CD4-positive, alpha-beta T cell (primary cell): ENCODE results near the gene CDK17. TPM values are rescaled to one million over a fixed set of nuclear protein-coding genes. Genes with fewer than 3 reads are reported as not detected.

Experiments
- ATAC-seq: fragments of 200-7000 bp; cut with Tn5 transposase; one replicate; pipeline ENCODE4 v1.10.0; 2022; ENCODE audit warnings: mild to moderate bottlenecking; ENCODE audit not compliant: poor library complexity
- CTCF ChIA-PET: fragments of 350-600 bp; sonication (Branson Sonifier 250); formaldehyde crosslinking; loops from one replicate; lab custom pipeline; 2021; ENCODE audit warnings: antibody characterized with exemption, inconsistent platforms; lab: Charles Lee
- POLR2A ChIA-PET: fragments of 350-600 bp; sonication (Branson Sonifier 250); formaldehyde crosslinking; loops from one replicate; lab custom pipeline; 2021; ENCODE audit warnings: antibody characterized with exemption, inconsistent platforms; lab: Charles Lee
- DNase-seq, 14 experiments: peaks; one replicate each; pipeline ENCODE4 v3.0.0-alpha.2; 2013 to 2020; ENCODE audit warnings: mixed read lengths in 2 of 14
- H3K27ac ChIP-seq, 2 donors: one replicate each; pipeline versions ENCODE4 v1.5.1 to v1.7.0; 2013; ENCODE audit warnings: low read length in 2 of 2, low read depth in 1 of 2, mild to moderate bottlenecking in 1 of 2
- H3K27me3 ChIP-seq, 2 experiments: 1 replicate in 1 of 2; 2 replicates in 1 of 2; pipeline versions ENCODE4 v1.6.1 to v1.7.0; 2013; ENCODE audit warnings: low read length in 2 of 2, control low read depth in 1 of 2, mild to moderate bottlenecking in 1 of 2, moderate library complexity in 1 of 2; ENCODE audit not compliant: insufficient read depth in 2 of 2, control insufficient read depth in 1 of 2
- H3K36me3 ChIP-seq: one replicate; pipeline ENCODE4 v1.6.1; 2013; ENCODE audit warnings: low read length, control low read depth; ENCODE audit not compliant: insufficient read depth
- H3K4me1 ChIP-seq: one replicate; pipeline ENCODE4 v1.6.1; 2013; ENCODE audit warnings: low read length, control low read depth; ENCODE audit not compliant: insufficient read depth
- H3K4me3 ChIP-seq: one replicate; pipeline ENCODE4 v1.5.1; 2013; ENCODE audit warnings: mild to moderate bottlenecking, low read length, moderate library complexity
- H3K9me3 ChIP-seq, 2 experiments: 1 replicate in 1 of 2; 2 replicates in 1 of 2; pipeline versions ENCODE4 v1.6.1 to v1.7.0; 2013; ENCODE audit warnings: low read length in 2 of 2, mild to moderate bottlenecking in 2 of 2, control low read depth in 1 of 2, moderate library complexity in 1 of 2; ENCODE audit not compliant: control insufficient read depth in 1 of 2, insufficient read depth in 1 of 2
- H3K27ac Mint-ChIP-seq: one replicate; pipeline ENCODE4 v1.8.0; 2020; ENCODE audit warnings: mixed read lengths
- H3K27me3 Mint-ChIP-seq: one replicate; pipeline ENCODE4 v1.8.0; 2021; ENCODE audit warnings: mixed read lengths
- H3K36me3 Mint-ChIP-seq: one replicate; pipeline ENCODE4 v1.8.0; 2021; ENCODE audit warnings: low read depth, mixed read lengths
- H3K4me1 Mint-ChIP-seq: one replicate; pipeline ENCODE4 v1.8.0; 2021; ENCODE audit warnings: low read depth, mixed read lengths
- H3K4me3 Mint-ChIP-seq: one replicate; pipeline ENCODE4 v1.8.0; 2020; ENCODE audit warnings: mild to moderate bottlenecking, mixed read lengths
- H3K9me3 Mint-ChIP-seq: one replicate; pipeline ENCODE4 v1.8.0; 2020; ENCODE audit warnings: mixed read lengths
- CTCF ChIP-seq: fragments of 200-600 bp; IDR thresholded peaks from one replicate; pipeline ENCODE4 v1.8.0; 2022; ENCODE audit warnings: antibody characterized with exemption, mild to moderate bottlenecking
- intact Hi-C, 2 experiments: fragments of 100-400 bp; cut with DNase I in 1 of 2; cut with micrococcal nuclease in 1 of 2; formaldehyde crosslinking; loops; one replicate each; pipeline versions ENCODE4 v1.15.1 to v1.9.0; 2023 to 2025; cut with DNase I, micrococcal nuclease
- total RNA-seq, 174 experiments: library from RNA in 2 of 174; stranded (reverse) in 2 of 174; gene quantifications; one replicate each; pipeline ENCODE4 v1.2.3 and lab custom pipeline; 2021 to 2026

The CDK17 gene
- total RNA-seq, 2 experiments from 2014 or later, result 112 to 113 TPM

- POLR2A ChIA-PET, result interaction anchor here (0.8 kb wide), 1 partner anchor 12 kb away, joined by 3 read pairs; no protein-coding TSS in a partner anchor
- ATAC-seq, result no peak
These were observed 150.8 kb downstream of the CDK17 start for GRCh38 chr12:96249196-96250118.

GRCh38 chr12:96248136-96248931 is 151.9 kb downstream of the CDK17 start:
- CTCF ChIA-PET, result interaction anchor here (2.3 kb wide), 1 partner anchor 269 kb away, joined by 5 read pairs; no protein-coding TSS in a partner anchor

More at GRCh38 chr12:96249196-96250118, 150.8 kb downstream of the CDK17 start:
- H3K9me3 ChIP-seq, result no peaks in the 10 kb centered on the region
- CTCF ChIA-PET, result no interaction called here
- no peak overlapping the region for H3K4me3 ChIP-seq
- no peak overlapping the region for H3K27ac ChIP-seq
- H3K4me1 ChIP-seq, result peaks cover 47% of the 10 kb centered on the region
- DNase-seq, result no peak
- TF ChIP-seq CTCF, result no peak
- H3K27me3 ChIP-seq, result no peaks in the 10 kb centered on the region
- no peaks in the 10 kb centered on the region for H3K27me3 Mint-ChIP-seq
- H3K36me3 ChIP-seq, result peaks cover 69% of the 10 kb centered on the region
- H3K36me3 Mint-ChIP-seq, result peaks cover 88% of the 10 kb centered on the region
- intact Hi-C loops, result loop anchor here in 1 of 2 experiments (10.0 kb wide), 1 partner anchor 55 kb away; no protein-coding TSS in a partner anchor
- no peak overlapping the region for H3K4me3 Mint-ChIP-seq
- H3K4me1 Mint-ChIP-seq, result peaks cover 67% of the 10 kb centered on the region
- peak overlapping the region; percentile 47 for H3K27ac Mint-ChIP-seq
- no peaks in the 10 kb centered on the region for H3K9me3 Mint-ChIP-seq

More at GRCh38 chr12:96248136-96248931, 151.9 kb downstream of the CDK17 start:
- Histone ChIP-seq H3K4me1 (peaks cover 42% of the 10 kb centered on the region), H3K9me3 (no peaks in the 10 kb centered on the region), H3K4me3 (no peak overlapping the region), H3K36me3 (peaks cover 69% of the 10 kb centered on the region), H3K27ac (no peak overlapping the region), H3K27me3 (no peaks in the 10 kb centered on the region)
- no peak for ATAC-seq
- no peak for DNase-seq
- peaks cover 85% of the 10 kb centered on the region for H3K36me3 Mint-ChIP-seq
- H3K4me1 Mint-ChIP-seq, result peaks cover 64% of the 10 kb centered on the region
- no peak overlapping the region for H3K27ac Mint-ChIP-seq
- no peak for TF ChIP-seq CTCF
- POLR2A ChIA-PET, result no interaction called here
- intact Hi-C loops, result no loop called here
- no peak overlapping the region for H3K4me3 Mint-ChIP-seq
- no peaks in the 10 kb centered on the region for H3K27me3 Mint-ChIP-seq
- no peaks in the 10 kb centered on the region for H3K9me3 Mint-ChIP-seq
